HUES6 (cell line): Measurements from ENCODE around the gene B9D1.

Source experiments
- H3K27ac ChIP-seq: 2 replicates; pipeline ENCODE4 v1.7.0; 2013; ENCODE audit warnings: low read depth, mild to moderate bottlenecking, low read length, inconsistent platforms
- H3K27me3 ChIP-seq: 2 replicates; pipeline ENCODE4 v1.6.1; 2013; ENCODE audit warnings: low read length; ENCODE audit not compliant: control insufficient read depth, insufficient read depth
- H3K36me3 ChIP-seq: 2 replicates; pipeline ENCODE4 v1.6.1; 2013; ENCODE audit warnings: low read length; ENCODE audit not compliant: control insufficient read depth, insufficient read depth
- H3K4me1 ChIP-seq: 2 replicates; pipeline ENCODE4 v1.6.1; 2013; ENCODE audit warnings: low read length; ENCODE audit not compliant: control insufficient read depth, insufficient read depth
- H3K4me3 ChIP-seq: 2 replicates; pipeline ENCODE4 v1.5.1; 2013; ENCODE audit warnings: low read depth, low read length
- H3K9ac ChIP-seq: one replicate; pipeline ENCODE4 v1.6.1; 2013; ENCODE audit warnings: mild to moderate bottlenecking, low read length
- H3K9me3 ChIP-seq: 2 replicates; pipeline ENCODE4 v1.6.1; 2013; ENCODE audit warnings: low read depth, low read length; ENCODE audit not compliant: control insufficient read depth, insufficient read depth

Gene B9D1

GRCh38 chr17:19331543-19332245 lies 30.8 kb downstream of the B9D1 start:
- Histone ChIP-seq H3K4me3 (no peak overlapping the region), H3K27me3 (no peaks in the 10 kb centered on the region), H3K36me3 (peaks cover 56% of the 10 kb centered on the region), H3K4me1 (peaks cover 8% of the 10 kb centered on the region; the same call in 1 of the 2 replicates), H3K9ac (no peak overlapping the region), H3K27ac (no peak overlapping the region), H3K9me3 (no peaks in the 10 kb centered on the region)

GRCh38 chr17:19331134-19331533 lies 31.4 kb downstream of the B9D1 start:
- Histone ChIP-seq H3K27me3 (no peaks in the 10 kb centered on the region), H3K36me3 (peaks cover 58% of the 10 kb centered on the region)

DNA sequence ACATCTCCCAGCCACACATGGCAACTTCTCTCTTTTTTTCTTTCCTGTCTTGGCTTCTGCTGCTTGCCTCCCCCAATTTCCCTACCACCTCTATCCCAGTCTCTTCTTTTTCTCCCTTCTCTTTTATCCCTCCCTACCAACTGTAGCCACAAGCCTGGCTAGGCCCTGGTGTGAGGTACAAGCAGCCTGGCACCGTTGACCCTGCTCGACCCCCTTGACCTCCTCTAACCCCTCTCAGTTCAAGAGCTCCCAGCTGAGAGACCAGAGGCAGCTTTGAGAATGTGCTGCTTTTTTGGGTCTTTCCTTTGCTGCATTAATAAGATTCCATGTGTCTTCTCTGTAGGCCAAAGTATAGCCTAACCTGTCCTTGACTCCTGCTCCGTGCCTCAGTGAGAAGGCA lies 32.3 kb downstream of the B9D1 start:
- Histone ChIP-seq H3K4me1 (peaks cover 7% of the 10 kb centered on the region; the same call in 1 of the 2 replicates), H3K27me3 (no peaks in the 10 kb centered on the region), H3K9ac (no peak overlapping the region), H3K4me3 (no peak overlapping the region), H3K27ac (no peak overlapping the region), H3K9me3 (peaks cover 3% of the 10 kb centered on the region; the same call in 1 of the 2 replicates), H3K36me3 (peaks cover 58% of the 10 kb centered on the region)

More at GRCh38 chr17:19331134-19331533, 31.4 kb downstream of the B9D1 start:
- Histone ChIP-seq H3K4me1 (peaks cover 7% of the 10 kb centered on the region; the same call in 1 of the 2 replicates), H3K9ac (no peak overlapping the region), H3K27ac (no peak overlapping the region), H3K9me3 (no peaks in the 10 kb centered on the region), H3K4me3 (no peak overlapping the region)

GRCh38 chr17:19329839-19330238 lies 32.7 kb downstream of the B9D1 start:
- Histone ChIP-seq H3K9me3 (peaks cover 5% of the 10 kb centered on the region; the same call in 1 of the 2 replicates), H3K4me1 (peaks cover 7% of the 10 kb centered on the region; the same call in 1 of the 2 replicates), H3K27me3 (no peaks in the 10 kb centered on the region), H3K27ac (no peak overlapping the region), H3K9ac (no peak overlapping the region), H3K4me3 (no peak overlapping the region), H3K36me3 (peaks cover 61% of the 10 kb centered on the region)

- H3K9me3 ChIP-seq: peaks cover 5% of the 10 kb centered on the region; the same call in 1 of the 2 replicates
- H3K4me3 ChIP-seq: no peak overlapping the region
- H3K27me3 ChIP-seq: no peaks in the 10 kb centered on the region
- H3K27ac ChIP-seq: no peak overlapping the region
- no peak overlapping the region for H3K9ac ChIP-seq
- H3K36me3 ChIP-seq: peaks cover 58% of the 10 kb centered on the region
- peaks cover 7% of the 10 kb centered on the region; the same call in 1 of the 2 replicates for H3K4me1 ChIP-seq
Measured at GRCh38 chr17:19329136-19329535, 33.4 kb downstream of the B9D1 start.

DNA sequence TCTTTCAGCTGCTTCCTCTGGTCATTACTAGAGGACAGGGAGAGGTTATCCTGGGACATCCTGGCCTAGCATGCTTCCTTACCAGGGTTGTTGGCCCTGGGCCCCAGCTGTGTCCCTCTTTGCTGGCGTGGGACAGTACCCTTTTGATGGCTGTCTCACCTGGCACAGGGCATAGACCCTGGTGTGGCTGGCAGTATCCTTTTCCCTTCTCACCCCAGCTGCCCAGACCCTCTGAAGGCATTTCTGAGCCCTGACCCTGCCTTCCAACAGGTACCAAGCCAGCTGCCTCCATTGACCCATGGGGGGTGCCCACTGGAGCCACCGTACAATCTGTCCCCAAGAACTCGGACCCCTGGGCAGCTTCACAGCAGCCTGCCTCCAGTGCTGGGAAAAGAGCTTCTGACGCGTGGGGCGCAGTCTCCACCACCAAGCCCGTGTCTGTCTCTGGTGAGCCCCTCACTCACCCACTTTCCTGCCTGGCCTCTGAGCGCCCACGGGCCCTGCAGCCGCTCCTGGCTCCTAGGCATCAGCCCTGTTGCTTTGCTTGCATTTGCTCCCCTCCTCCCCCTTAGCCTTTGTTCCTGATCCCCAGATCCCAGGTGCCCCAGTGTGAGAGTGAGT lies 34.0 kb downstream of the B9D1 start:
- Histone ChIP-seq H3K9ac (no peak overlapping the region), H3K4me3 (no peak overlapping the region), H3K36me3 (peaks cover 56% of the 10 kb centered on the region), H3K9me3 (peaks cover 5% of the 10 kb centered on the region; the same call in 1 of the 2 replicates), H3K4me1 (peaks cover 3% of the 10 kb centered on the region; the same call in 1 of the 2 replicates), H3K27ac (no peak overlapping the region), H3K27me3 (no peaks in the 10 kb centered on the region)

DNA sequence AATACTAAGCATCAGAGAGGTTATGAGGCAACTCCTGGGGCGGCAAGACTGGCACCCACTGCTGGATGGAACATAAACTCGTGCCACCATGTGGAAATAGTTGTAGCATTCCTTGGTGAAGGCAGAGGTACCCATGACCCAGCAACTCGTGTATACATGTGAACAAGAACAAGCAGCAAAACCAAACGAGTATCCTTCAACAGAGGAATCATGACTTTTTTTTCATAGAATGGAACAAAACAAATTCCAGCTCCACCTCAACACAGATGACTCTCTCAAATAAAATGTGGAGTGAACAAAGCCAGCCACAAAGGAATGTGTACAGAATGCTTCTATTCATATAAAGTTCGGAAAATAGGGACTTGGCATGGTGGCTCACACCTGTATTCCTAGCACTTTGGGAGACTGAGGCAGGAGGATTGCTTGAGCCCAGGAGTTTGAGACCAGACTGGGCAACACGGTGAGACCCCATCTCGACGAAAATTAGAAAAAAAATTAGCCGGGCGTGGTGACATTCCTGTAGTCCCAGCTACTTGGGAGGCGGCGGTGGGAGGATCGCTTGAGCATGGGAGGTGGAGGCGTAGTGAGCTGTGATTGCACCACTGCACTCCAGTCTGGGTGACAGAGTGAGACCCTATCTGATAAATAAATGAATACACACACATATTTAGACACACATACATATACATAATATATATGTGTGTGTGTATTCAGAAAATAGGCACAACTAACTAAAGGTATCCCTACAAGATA lies 35.3 kb downstream of the B9D1 start:
- Histone ChIP-seq H3K27ac (no peak overlapping the region), H3K9ac (no peak overlapping the region), H3K4me1 (no peaks in the 10 kb centered on the region; the same call in 1 of the 2 replicates), H3K4me3 (no peak overlapping the region), H3K9me3 (peaks cover 5% of the 10 kb centered on the region; the same call in 1 of the 2 replicates), H3K36me3 (peaks cover 51% of the 10 kb centered on the region), H3K27me3 (no peaks in the 10 kb centered on the region)

GRCh38 chr17:19325542-19325941 lies 37.0 kb downstream of the B9D1 start:
- no peaks in the 10 kb centered on the region for H3K27me3 ChIP-seq
- H3K27ac ChIP-seq: no peak overlapping the region
- H3K4me3 ChIP-seq: no peak overlapping the region
- H3K4me1 ChIP-seq: peaks cover 7% of the 10 kb centered on the region; the same call in 1 of the 2 replicates
- H3K9ac ChIP-seq: no peak overlapping the region
- peaks cover 5% of the 10 kb centered on the region; the same call in 1 of the 2 replicates for H3K9me3 ChIP-seq
- peaks cover 40% of the 10 kb centered on the region for H3K36me3 ChIP-seq

GRCh38 chr17:19322861-19323260 lies 39.7 kb downstream of the B9D1 start:
- Histone ChIP-seq H3K27ac (no peak overlapping the region), H3K27me3 (no peaks in the 10 kb centered on the region), H3K9me3 (peaks cover 5% of the 10 kb centered on the region; the same call in 1 of the 2 replicates), H3K36me3 (peaks cover 22% of the 10 kb centered on the region), H3K4me1 (peaks cover 8% of the 10 kb centered on the region), H3K4me3 (no peak overlapping the region), H3K9ac (no peak overlapping the region)

DNA sequence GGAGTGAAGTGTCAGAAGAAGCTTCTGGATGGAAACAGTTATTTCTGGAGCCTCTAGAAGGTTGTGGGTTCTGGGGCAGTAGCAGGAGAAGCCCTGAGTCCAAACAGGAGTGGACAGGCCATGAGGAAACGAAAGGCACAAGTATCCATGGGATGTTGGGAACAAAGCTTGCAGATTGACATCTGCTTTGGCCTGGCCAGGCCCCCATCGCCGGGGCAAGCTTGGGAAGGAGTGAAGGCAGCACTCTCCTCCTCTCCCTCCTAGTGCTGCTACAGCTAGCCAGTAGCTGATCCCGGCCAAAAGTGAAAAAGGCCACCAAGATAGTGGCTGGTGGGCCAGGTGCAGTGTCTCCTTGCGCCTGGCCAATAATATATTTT lies 40.4 kb downstream of the B9D1 start:
- H3K9me3 ChIP-seq: peaks cover 5% of the 10 kb centered on the region; the same call in 1 of the 2 replicates
- H3K36me3 ChIP-seq: peaks cover 23% of the 10 kb centered on the region
- no peaks in the 10 kb centered on the region for H3K27me3 ChIP-seq
- no peak overlapping the region for H3K9ac ChIP-seq
- no peak overlapping the region for H3K27ac ChIP-seq
- no peak overlapping the region for H3K4me3 ChIP-seq
- H3K4me1 ChIP-seq: peaks cover 15% of the 10 kb centered on the region
